ENCODE results near the gene CALHM1.

DNA sequence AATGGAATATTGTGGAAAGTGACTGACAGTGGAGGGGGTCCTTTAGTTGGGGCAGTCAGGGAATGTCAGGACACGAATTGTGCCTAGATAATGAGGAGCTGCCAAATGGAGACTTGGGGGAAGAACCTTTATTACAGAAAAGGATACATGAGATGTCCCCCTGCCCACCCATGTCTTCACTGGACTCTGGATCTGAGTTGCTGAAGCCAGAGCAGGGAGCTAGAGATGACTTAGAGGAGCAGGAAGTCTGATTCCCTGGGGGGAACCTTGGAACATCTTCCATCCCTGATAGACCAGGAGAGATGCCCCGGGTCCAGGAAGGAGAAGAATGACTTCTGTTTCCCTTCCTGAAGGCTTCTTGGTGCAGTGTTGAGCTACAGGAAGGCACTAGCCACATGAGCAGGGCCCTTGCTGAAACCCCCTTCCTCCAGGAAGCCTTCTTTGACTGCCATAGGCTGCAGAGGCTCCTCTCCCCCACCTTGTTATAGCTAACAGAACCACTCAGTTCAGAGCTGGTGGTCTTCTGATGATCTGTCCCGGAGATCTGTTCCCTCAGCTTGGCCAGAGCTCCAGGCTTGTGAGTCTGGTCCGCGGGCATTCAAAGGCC, 34.1 kb upstream of the CALHM1 start:
- TF ChIP-seq, protein P1, sequence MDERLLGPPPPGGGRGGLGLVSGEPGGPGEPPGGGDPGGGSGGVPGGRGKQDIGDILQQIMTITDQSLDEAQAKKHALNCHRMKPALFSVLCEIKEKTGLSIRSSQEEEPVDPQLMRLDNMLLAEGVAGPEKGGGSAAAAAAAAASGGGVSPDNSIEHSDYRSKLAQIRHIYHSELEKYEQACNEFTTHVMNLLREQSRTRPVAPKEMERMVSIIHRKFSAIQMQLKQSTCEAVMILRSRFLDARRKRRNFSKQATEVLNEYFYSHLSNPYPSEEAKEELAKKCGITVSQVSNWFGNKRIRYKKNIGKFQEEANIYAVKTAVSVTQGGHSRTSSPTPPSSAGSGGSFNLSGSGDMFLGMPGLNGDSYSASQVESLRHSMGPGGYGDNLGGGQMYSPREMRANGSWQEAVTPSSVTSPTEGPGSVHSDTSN (CRISPR knock-in tag; IDR thresholded peaks at IDR 0.05) = no peak
- TF ChIP-seq, protein P2, sequence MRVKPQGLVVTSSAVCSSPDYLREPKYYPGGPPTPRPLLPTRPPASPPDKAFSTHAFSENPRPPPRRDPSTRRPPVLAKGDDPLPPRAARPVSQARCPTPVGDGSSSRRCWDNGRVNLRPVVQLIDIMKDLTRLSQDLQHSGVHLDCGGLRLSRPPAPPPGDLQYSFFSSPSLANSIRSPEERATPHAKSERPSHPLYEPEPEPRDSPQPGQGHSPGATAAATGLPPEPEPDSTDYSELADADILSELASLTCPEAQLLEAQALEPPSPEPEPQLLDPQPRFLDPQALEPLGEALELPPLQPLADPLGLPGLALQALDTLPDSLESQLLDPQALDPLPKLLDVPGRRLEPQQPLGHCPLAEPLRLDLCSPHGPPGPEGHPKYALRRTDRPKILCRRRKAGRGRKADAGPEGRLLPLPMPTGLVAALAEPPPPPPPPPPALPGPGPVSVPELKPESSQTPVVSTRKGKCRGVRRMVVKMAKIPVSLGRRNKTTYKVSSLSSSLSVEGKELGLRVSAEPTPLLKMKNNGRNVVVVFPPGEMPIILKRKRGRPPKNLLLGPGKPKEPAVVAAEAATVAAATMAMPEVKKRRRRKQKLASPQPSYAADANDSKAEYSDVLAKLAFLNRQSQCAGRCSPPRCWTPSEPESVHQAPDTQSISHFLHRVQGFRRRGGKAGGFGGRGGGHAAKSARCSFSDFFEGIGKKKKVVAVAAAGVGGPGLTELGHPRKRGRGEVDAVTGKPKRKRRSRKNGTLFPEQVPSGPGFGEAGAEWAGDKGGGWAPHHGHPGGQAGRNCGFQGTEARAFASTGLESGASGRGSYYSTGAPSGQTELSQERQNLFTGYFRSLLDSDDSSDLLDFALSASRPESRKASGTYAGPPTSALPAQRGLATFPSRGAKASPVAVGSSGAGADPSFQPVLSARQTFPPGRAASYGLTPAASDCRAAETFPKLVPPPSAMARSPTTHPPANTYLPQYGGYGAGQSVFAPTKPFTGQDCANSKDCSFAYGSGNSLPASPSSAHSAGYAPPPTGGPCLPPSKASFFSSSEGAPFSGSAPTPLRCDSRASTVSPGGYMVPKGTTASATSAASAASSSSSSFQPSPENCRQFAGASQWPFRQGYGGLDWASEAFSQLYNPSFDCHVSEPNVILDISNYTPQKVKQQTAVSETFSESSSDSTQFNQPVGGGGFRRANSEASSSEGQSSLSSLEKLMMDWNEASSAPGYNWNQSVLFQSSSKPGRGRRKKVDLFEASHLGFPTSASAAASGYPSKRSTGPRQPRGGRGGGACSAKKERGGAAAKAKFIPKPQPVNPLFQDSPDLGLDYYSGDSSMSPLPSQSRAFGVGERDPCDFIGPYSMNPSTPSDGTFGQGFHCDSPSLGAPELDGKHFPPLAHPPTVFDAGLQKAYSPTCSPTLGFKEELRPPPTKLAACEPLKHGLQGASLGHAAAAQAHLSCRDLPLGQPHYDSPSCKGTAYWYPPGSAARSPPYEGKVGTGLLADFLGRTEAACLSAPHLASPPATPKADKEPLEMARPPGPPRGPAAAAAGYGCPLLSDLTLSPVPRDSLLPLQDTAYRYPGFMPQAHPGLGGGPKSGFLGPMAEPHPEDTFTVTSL (CRISPR knock-in tag; IDR thresholded peaks at IDR 0.05; ENCODE audit: borderline replicate concordance) = no peak
- TF ChIP-seq CTCF (CRISPR knock-in tag; IDR thresholded peaks at IDR 0.05) = no peak
- no peak for TF ChIP-seq TCF7 (IDR thresholded peaks at IDR 0.05; ENCODE audit: low read depth)

Data from HepG2 (cell line).